Kidney (tissue), 22 donors: ENCODE data around the gene MZB1. TPM values are rescaled to one million over a fixed set of nuclear protein-coding genes. Genes with fewer than 3 reads are reported as not detected.

Experiments
- DNase-seq, 5 donors: peaks; one replicate each; pipeline ENCODE4 v3.0.0-alpha.2; 2013 to 2020
- FAIRE-seq: peaks from 2 replicates; lab custom pipeline; 2012; peaks lifted over from hg19 to GRCh38; lab: Jason Lieb, UNC
- H3K27ac ChIP-seq, 2 donors: one replicate each; pipeline ENCODE4 v1.7.0; 2013; ENCODE audit warnings: low read depth in 2 of 2, low read length in 2 of 2, inconsistent platforms in 1 of 2
- H3K27me3 ChIP-seq: one replicate; pipeline ENCODE4 v1.7.1; 2013; ENCODE audit warnings: low read length, inconsistent platforms; ENCODE audit not compliant: control insufficient read depth, insufficient read depth
- H3K36me3 ChIP-seq, 3 donors: one replicate each; pipeline versions ENCODE4 v1.7.0 to v1.7.1; 2013; ENCODE audit warnings: low read length in 3 of 3, control low read depth in 1 of 3, inconsistent platforms in 1 of 3; ENCODE audit not compliant: insufficient read depth in 3 of 3, control insufficient read depth in 2 of 3
- H3K4me1 ChIP-seq, 3 donors: one replicate each; pipeline versions ENCODE4 v1.7.0 to v1.7.1; 2013; ENCODE audit warnings: low read length in 3 of 3, inconsistent platforms in 1 of 3, low read depth in 1 of 3; ENCODE audit not compliant: control insufficient read depth in 2 of 3, insufficient read depth in 2 of 3
- H3K4me3 ChIP-seq, 3 donors: one replicate each; pipeline versions ENCODE4 v1.7.0 to v1.8.1; 2013; ENCODE audit warnings: low read length in 3 of 3, control low read depth in 1 of 3, inconsistent platforms in 1 of 3
- H3K9ac ChIP-seq, 3 donors: one replicate each; pipeline versions ENCODE4 v1.7.0 to v1.7.1; 2013; ENCODE audit warnings: low read length in 3 of 3, control low read depth in 1 of 3, inconsistent platforms in 1 of 3
- H3K9me3 ChIP-seq, 3 donors: one replicate each; pipeline versions ENCODE4 v1.7.0 to v1.7.1; 2013; ENCODE audit warnings: low read length in 3 of 3, control low read depth in 1 of 3, inconsistent platforms in 1 of 3; ENCODE audit not compliant: control insufficient read depth in 2 of 3, insufficient read depth in 1 of 3
- CTCF ChIP-seq: IDR thresholded peaks from 3 replicates; pipeline ENCODE4 v1.5.1; 2012; ENCODE audit warnings: mild to moderate bottlenecking, moderate library complexity, borderline replicate concordance; ENCODE audit not compliant: insufficient read depth; ENCODE audit errors: extremely low read depth
- intact Hi-C: fragments of 100-400 bp; cut with DNase I; formaldehyde crosslinking; loops from one replicate; pipeline ENCODE4 v1.11.1; 2022
- long read RNA-seq, 10 donors: library from polyadenylated mRNA in 1 of 10; unstranded in 1 of 10; transcript quantifications; one replicate each; pipeline ENCODE4 v2.0.0 and lab custom pipeline, GENCODE V29; 2021 to 2026
- polyA plus RNA-seq: library from polyadenylated mRNA; stranded (reverse); fragments of 350-450 nt; fragmentation: Illumina TruSeq; extraction: RNeasy Lipid Tissue Mini Kit (QIAGEN cat#74804); gene quantifications from one replicate; pipeline ENCODE4 v1.2.3, GENCODE V29; 2014; ENCODE audit warnings: low read depth, low replicate concordance; ENCODE audit not compliant: insufficient read depth
- total RNA-seq: library from RNA; stranded (reverse); fragmentation: NEBNext Ultra II Directional; extraction: Animal tissue kit (Norgen Biotek cat#: 25700); gene quantifications from one replicate; pipeline ENCODE4 v1.2.1, GENCODE V29; 2021
- donor health status: control.
- donor health status: control.
- donor health status: control.
- donor health status: control.
- donor health status: control.
- donor health status: DM: yes; HTN: yes; CAD: no.
- donor health status: Normal renal cell carcinoma (clear cell type).

MZB1 gene
- total RNA-seq (49.6 TPM), polyA plus RNA-seq (1.2 TPM)
- long read RNA-seq, donor 1, result 0 reads
- long read RNA-seq, donor 2, partial matches to known transcripts, result 0 of 1 reads
- long read RNA-seq, donor 2, other reads (novel, unspliced or antisense), result 0 of 1 reads
- long read RNA-seq, donor 3, result 0 reads
- long read RNA-seq, donor 4, result 0 reads
- long read RNA-seq, donor 5, result 0 reads
- long read RNA-seq, donor 6, result 0 reads
- long read RNA-seq, donor 7, transcript MZB1-201 (4 exons, 825 nt), result major isoform, 7 of 12 reads
- long read RNA-seq, donor 7, partial matches to known transcripts, result 4 of 12 reads
- long read RNA-seq, donor 7, other reads (novel, unspliced or antisense), result 0 of 12 reads
- long read RNA-seq, donor 8, partial matches to known transcripts, result 0 of 1 reads
- long read RNA-seq, donor 8, other reads (novel, unspliced or antisense), result 0 of 1 reads
- long read RNA-seq, donor 9, partial matches to known transcripts, result 0 of 1 reads
- long read RNA-seq, donor 9, other reads (novel, unspliced or antisense), result 0 of 1 reads
- long read RNA-seq, donor 10, partial matches to known transcripts, result 0 of 1 reads
- long read RNA-seq, donor 10, other reads (novel, unspliced or antisense), result 0 of 1 reads

- Histone ChIP-seq H3K27me3 (peaks cover 4% of the 10 kb centered on the region), H3K36me3 (no peaks in the 10 kb centered on the region), H3K9ac (no peak within 1 kb of the TSS), H3K9me3 (no peaks in the 10 kb centered on the region), H3K27ac (no peak within 1 kb of the TSS), H3K4me3 (no peak within 1 kb of the TSS), H3K4me1 (peaks cover 0 to 13% (median 0%) of the 10 kb centered on the region in 3 donors)
- TF ChIP-seq CTCF, result no peak
- DNase-seq, result peak in 1 of 5 donors; percentile 46
- intact Hi-C loops, result no loop called here
- FAIRE-seq, result no peak
Observed at GRCh38 chr5:139389701-139390638, at the start of gene MZB1. TSS of gene MZB1 (minus strand) at chr5:139389913. CDS start at chr5:139389856, 57 bp downstream.

- Histone ChIP-seq H3K9ac (peak within 1 kb of the TSS; percentile 66 to 96 (median 94)), H3K27ac (peak within 1 kb of the TSS; percentile 94 to 99), H3K9me3 (no peaks in the 10 kb centered on the region), H3K4me3 (peak within 1 kb of the TSS; percentile 93 to 98 (median 95)), H3K4me1 (peaks cover 0 to 11% (median 8%) of the 10 kb centered on the region in 3 donors), H3K36me3 (no peaks in the 10 kb centered on the region), H3K27me3 (no peaks in the 10 kb centered on the region)
- peak; percentile 95 to 97 (median 96) for DNase-seq
- TF ChIP-seq CTCF, result no peak
- intact Hi-C loops, result no loop called here
- FAIRE-seq, result no peak
Observed at GRCh38 chr5:139439013-139439903, 49.5 kb upstream of the MZB1 start, which contains the start of gene DNAJC18. TSS of gene DNAJC18 (minus strand) at chr5:139439525. CDS start at chr5:139439445, 80 bp downstream.

GRCh38 chr5:139438707-139439012, 48.9 kb upstream of the MZB1 start:
- no peaks in the 10 kb centered on the region for H3K9me3 ChIP-seq
- peak overlapping the region in 2 of 3 donors; percentile 55 to 66 for H3K9ac ChIP-seq
- no peak for TF ChIP-seq CTCF
- H3K4me1 ChIP-seq, result peaks cover 0 to 11% (median 8%) of the 10 kb centered on the region in 3 donors
- DNase-seq, result no peak
- peak overlapping the region in 1 of 2 donors; percentile 99 for H3K27ac ChIP-seq
- no peaks in the 10 kb centered on the region for H3K27me3 ChIP-seq
- H3K36me3 ChIP-seq, result no peaks in the 10 kb centered on the region
- intact Hi-C loops, result no loop called here
- H3K4me3 ChIP-seq, result peak overlapping the region; percentile 82 to 95 (median 93)
- no peak for FAIRE-seq
